Suprapubic skin (tissue), 4 donors: Measurements from ENCODE around the gene SPPL3. TPM values are rescaled to one million over a fixed set of nuclear protein-coding genes. Genes with fewer than 3 reads are reported as not detected.

Experiments
- DNase-seq, 2 donors: peaks; one replicate each; pipeline ENCODE4 v3.0.0-alpha.2; 2019; ENCODE audit warnings: low spot score in 2 of 2
- H3K27ac ChIP-seq: fragments of 200-600 bp; sonication (generic); one replicate; pipeline ENCODE4 v1.5.1; 2019
- H3K27me3 ChIP-seq: fragments of 200-600 bp; sonication (generic); one replicate; pipeline ENCODE4 v1.5.1; 2019
- H3K36me3 ChIP-seq: fragments of 200-600 bp; sonication (generic); one replicate; pipeline ENCODE4 v1.5.1; 2019
- H3K4me1 ChIP-seq: fragments of 200-600 bp; sonication (generic); one replicate; pipeline ENCODE4 v1.5.1; 2019
- H3K4me3 ChIP-seq: fragments of 200-600 bp; sonication (generic); one replicate; pipeline ENCODE4 v1.5.1; 2019; ENCODE audit warnings: mild to moderate bottlenecking
- H3K9me3 ChIP-seq: fragments of 200-600 bp; sonication (generic); one replicate; pipeline ENCODE4 v1.5.1; 2019
- CTCF ChIP-seq, 2 donors: fragments of 200-600 bp in 1 of 2; fragments of 450-650 bp in 1 of 2; sonication (generic) in 1 of 2; IDR thresholded peaks; one replicate each; pipeline ENCODE4 v1.5.1; 2016 to 2019; ENCODE audit warnings: antibody characterized with exemption in 2 of 2, mild to moderate bottlenecking in 1 of 2, moderate library complexity in 1 of 2
- EP300 ChIP-seq: sonication (generic); formaldehyde crosslinking; IDR thresholded peaks from one replicate; pipeline ENCODE4 v1.6.1; 2017; ENCODE audit warnings: antibody characterized with exemption
- POLR2A ChIP-seq, 2 donors: fragments of 450-650 bp; IDR thresholded peaks; one replicate each; pipeline ENCODE4 v1.6.1; 2017; ENCODE audit warnings: antibody characterized with exemption in 2 of 2, mild to moderate bottlenecking in 2 of 2, moderate library complexity in 2 of 2
- POLR2AphosphoS5 ChIP-seq, 3 donors: sonication (generic); formaldehyde crosslinking; IDR thresholded peaks; one replicate each; pipeline ENCODE4 v1.6.1; 2017; ENCODE audit warnings: antibody characterized with exemption in 3 of 3
- WGBS: methylation state at CpG from one replicate; pipeline ENCODE4 v1.1.5; 2018; 5-methylcytosine and 5-hydroxymethylcytosine counted together
- total RNA-seq, 4 donors: library from RNA; depleted of rRNA; stranded (reverse); fragments of >200 nt; gene quantifications; one replicate each; pipeline ENCODE4 v1.1.0, GENCODE V29; 2016

Gene SPPL3
- total RNA-seq, 4 donors from 2014 or later, result 64.7 to 91.8 (median 70.6) TPM

DNA sequence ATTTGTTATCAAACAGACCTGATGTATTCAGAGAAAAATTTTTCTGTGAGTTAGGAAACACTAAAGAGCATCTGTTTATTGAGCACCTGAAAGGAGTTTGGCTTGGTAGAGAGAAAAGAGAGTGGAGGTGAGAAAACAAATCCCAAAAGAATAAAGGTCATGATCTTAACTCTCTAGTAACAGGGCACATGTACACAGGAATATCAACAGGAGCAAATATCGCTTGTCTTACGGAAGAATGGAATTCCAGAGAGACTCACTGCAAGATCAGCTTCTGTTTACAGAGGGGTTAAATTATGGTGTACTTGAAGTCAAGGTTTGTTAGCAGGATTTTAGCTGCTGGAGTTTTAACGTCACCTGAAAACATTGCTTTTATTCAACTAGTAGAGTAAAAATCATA lies 78.8 kb downstream of the SPPL3 start:
- Histone ChIP-seq H3K27me3 (no peaks in the 10 kb centered on the region), H3K9me3 (no peaks in the 10 kb centered on the region), H3K36me3 (no peaks in the 10 kb centered on the region), H3K4me3 (no peak overlapping the region), H3K4me1 (peaks cover 11% of the 10 kb centered on the region), H3K27ac (no peak overlapping the region)
- TF ChIP-seq POLR2AphosphoS5 (IDR thresholded peaks at IDR 0.05), result no peak
- TF ChIP-seq CTCF (IDR thresholded peaks at IDR 0.05), result no peak
- no peak for TF ChIP-seq EP300
- no peak for TF ChIP-seq POLR2A (IDR thresholded peaks at IDR 0.05)
- DNase-seq, result no peak
- 96% methylated on average over 3 of the region's 3 CpGs for WGBS

DNA sequence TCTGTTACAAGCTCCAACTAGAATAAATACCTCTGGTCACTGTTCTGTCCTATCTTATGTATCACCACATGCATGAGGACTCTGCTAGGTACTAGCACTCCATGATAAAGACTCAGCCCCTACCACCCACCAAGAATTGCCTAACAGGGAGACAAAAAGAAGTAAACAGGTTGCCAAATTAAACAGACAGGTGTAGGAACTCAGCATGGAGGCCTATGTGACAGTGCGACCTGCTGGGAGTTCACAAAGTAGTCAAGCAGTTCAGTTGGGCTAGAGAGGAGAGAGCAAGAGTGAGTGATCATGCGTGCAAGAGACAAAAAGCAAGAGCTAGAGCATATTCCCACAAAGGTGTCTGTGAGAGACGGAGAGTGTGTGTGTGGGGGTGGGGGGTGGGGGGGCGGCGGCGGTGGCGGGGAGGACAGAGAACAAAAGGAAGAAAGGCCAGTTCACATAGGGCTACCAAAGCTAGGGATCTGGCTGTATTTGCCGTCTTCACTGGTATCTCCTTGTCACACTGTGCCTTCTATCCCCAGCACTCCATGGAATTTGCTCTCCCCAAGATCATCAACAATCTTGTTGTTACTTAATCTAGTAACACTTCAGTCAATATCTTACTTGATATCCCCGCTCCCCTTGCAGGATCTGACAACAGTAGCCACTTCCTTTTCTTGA lies 81.2 kb downstream of the SPPL3 start:
- 76% methylated on average over 9 of the region's 9 CpGs for WGBS
- H3K9me3 ChIP-seq, result no peaks in the 10 kb centered on the region
- no peaks in the 10 kb centered on the region for H3K27me3 ChIP-seq
- no peak for DNase-seq
- H3K27ac ChIP-seq, result no peak overlapping the region
- H3K4me1 ChIP-seq, result peaks cover 11% of the 10 kb centered on the region
- no peaks in the 10 kb centered on the region for H3K36me3 ChIP-seq
- H3K4me3 ChIP-seq, result no peak overlapping the region
- TF ChIP-seq EP300 (no peak), POLR2A (IDR thresholded peaks at IDR 0.05) (no peak), CTCF (IDR thresholded peaks at IDR 0.05) (no peak), POLR2AphosphoS5 (IDR thresholded peaks at IDR 0.05) (no peak)

- H3K27me3 ChIP-seq, result no peaks in the 10 kb centered on the region
- no peak for TF ChIP-seq CTCF (IDR thresholded peaks at IDR 0.05)
- no peak for TF ChIP-seq EP300
- TF ChIP-seq POLR2A (IDR thresholded peaks at IDR 0.05), result no peak
- no peak for TF ChIP-seq POLR2AphosphoS5 (IDR thresholded peaks at IDR 0.05)
- H3K9me3 ChIP-seq, result no peaks in the 10 kb centered on the region
- H3K4me3 ChIP-seq, result no peak overlapping the region
- 89% methylated on average over 2 of the region's 2 CpGs for WGBS
- H3K4me1 ChIP-seq, result peaks cover 9% of the 10 kb centered on the region
- H3K27ac ChIP-seq, result no peak overlapping the region
- DNase-seq, result no peak
- no peaks in the 10 kb centered on the region for H3K36me3 ChIP-seq
Measured at GRCh38 chr12:120821878-120822277, 82.3 kb downstream of the SPPL3 start.

- 73% methylated on average over 7 of the region's 7 CpGs for WGBS
- no peak for DNase-seq
- H3K4me1 ChIP-seq, result peaks cover 3% of the 10 kb centered on the region
- no peaks in the 10 kb centered on the region for H3K27me3 ChIP-seq
- H3K27ac ChIP-seq, result no peak overlapping the region
- no peaks in the 10 kb centered on the region for H3K9me3 ChIP-seq
- no peak for TF ChIP-seq POLR2AphosphoS5 (IDR thresholded peaks at IDR 0.05)
- no peak for TF ChIP-seq POLR2A (IDR thresholded peaks at IDR 0.05)
- TF ChIP-seq CTCF (IDR thresholded peaks at IDR 0.05), result no peak
- no peak for TF ChIP-seq EP300
- H3K36me3 ChIP-seq, result no peaks in the 10 kb centered on the region
- no peak overlapping the region for H3K4me3 ChIP-seq
Measured at GRCh38 chr12:120820884-120821510, 83.2 kb downstream of the SPPL3 start.

GRCh38 chr12:120818416-120818815 lies 85.7 kb downstream of the SPPL3 start:
- no peaks in the 10 kb centered on the region for H3K36me3 ChIP-seq
- H3K4me1 ChIP-seq, result peaks cover 3% of the 10 kb centered on the region
- no peak for TF ChIP-seq CTCF (IDR thresholded peaks at IDR 0.05)
- no peak for TF ChIP-seq POLR2A (IDR thresholded peaks at IDR 0.05)
- no peak for TF ChIP-seq EP300
- no peak for TF ChIP-seq POLR2AphosphoS5 (IDR thresholded peaks at IDR 0.05)
- no peaks in the 10 kb centered on the region for H3K27me3 ChIP-seq
- no peak for DNase-seq
- H3K27ac ChIP-seq, result no peak overlapping the region
- 50% methylated on average over 2 of the region's 2 CpGs for WGBS
- no peaks in the 10 kb centered on the region for H3K9me3 ChIP-seq
- H3K4me3 ChIP-seq, result no peak overlapping the region
